Esophagus squamous epithelium (tissue), 4 donors: ENCODE measurements around the gene LEFTY1.

Experiments
- CTCF ChIP-seq, 6 experiments: fragments of 450-650 bp in 4 of 6; fragments of 200-600 bp in 2 of 6; sonication (generic) in 2 of 6; IDR thresholded peaks; one replicate each; pipeline ENCODE4 v1.5.1; 2016 to 2019; ENCODE audit warnings: antibody characterized with exemption in 6 of 6, mild to moderate bottlenecking in 4 of 6, moderate library complexity in 4 of 6
- POLR2A ChIP-seq, 4 donors: fragments of 450-650 bp; IDR thresholded peaks; one replicate each; pipeline ENCODE4 v1.6.1; 2017; ENCODE audit warnings: antibody characterized with exemption in 4 of 4, mild to moderate bottlenecking in 4 of 4, moderate library complexity in 3 of 4

DNA sequence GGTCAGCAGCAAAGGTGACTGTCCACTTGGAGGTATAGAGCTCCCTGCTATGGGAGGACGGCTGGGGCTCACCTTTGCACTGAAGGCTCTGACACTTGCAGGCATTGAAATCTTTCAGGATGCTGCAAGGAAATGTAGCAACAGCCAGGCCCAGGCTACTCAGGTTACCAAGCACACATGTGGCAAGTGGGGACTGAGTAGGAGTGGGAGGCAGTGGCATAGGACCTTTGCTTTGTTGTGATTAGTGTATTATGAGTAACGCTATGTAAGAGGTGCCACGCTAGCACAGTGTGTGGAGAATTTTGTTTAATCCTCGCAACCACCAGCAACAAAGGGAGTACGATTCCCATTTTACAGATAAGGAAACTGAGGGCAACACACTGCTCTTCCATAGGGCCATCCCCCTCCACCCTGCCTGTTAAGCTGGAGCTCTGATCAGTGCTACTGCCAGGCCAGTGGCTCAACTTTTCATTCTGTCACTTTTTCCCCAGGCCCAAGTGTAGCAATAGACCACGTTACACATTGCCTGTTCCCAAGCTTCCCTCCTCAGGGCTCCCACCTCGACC, 28.0 kb downstream of the LEFTY1 start:
- TF ChIP-seq CTCF (IDR thresholded peaks at IDR 0.05), result no peak
- no peak for TF ChIP-seq POLR2A (IDR thresholded peaks at IDR 0.05)
